ENCODE measurements around the gene C17orf67. TPM values are rescaled to one million over a fixed set of nuclear protein-coding genes. Genes with fewer than 3 reads are reported as not detected.

The C17orf67 gene
- total and polyA plus RNA-seq, 2 of the 8 experiments (the other 6 are each of a cell fraction or from before 2014, with no cell fraction given), result 0.67 to 2.2 TPM

- TF ChIP-seq CTCF (IDR thresholded peaks at IDR 0.05; ENCODE audit: control extremely low read depth in 1 of 3, insufficient read depth in 1 of 3, low read depth in 1 of 3, low read length in 3 of 3) (no peak), PHF8 (conservative IDR thresholded peaks at IDR 0.05; ENCODE audit: low read depth, low read length) (no peak)
These were observed 48.3 kb downstream of the C17orf67 start (continued) for GRCh38 chr17:56785405-56785804.

Measured in H1 (cell line).